ENCODE measurements around the gene MRPL32.

Gene MRPL32

DNA sequence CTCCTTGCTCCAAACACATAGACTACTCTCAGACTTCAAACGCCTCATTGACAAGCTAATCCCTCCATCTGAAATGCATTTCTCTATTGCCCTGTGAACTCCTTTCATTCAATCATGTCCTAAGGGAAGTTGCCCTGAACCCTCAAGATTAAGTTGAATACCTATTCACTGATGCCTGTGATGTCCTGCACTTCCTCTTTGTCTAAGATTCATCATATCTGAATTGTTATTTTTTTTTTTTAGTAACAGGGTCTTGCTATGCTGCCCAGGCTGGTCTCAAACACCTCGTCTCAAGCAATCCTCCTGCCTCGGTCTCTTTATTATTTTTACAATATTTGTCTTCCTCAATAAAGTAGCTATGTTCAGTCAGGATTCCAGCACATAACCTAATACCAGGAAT is 3.4 kb upstream of the MRPL32 start:
- no peak for DNase-seq

DNA sequence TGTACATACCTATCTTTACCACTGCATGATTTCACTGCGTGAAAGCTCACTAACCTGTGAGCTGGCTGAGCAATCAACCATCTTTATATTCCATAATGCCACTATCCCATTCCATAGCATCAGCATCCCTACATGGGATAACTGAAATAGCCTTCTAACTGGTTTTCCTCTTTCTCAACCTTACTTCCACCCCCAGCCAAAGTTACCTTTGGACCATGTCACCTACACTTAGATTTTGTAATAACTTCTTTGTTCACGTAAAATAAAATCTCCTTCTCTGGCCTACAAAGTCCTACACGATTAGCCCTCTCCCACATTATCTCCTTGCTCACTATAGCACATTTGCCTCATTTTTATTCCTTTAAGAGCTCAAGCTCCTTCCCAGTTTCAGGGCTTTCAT is 2.7 kb upstream of the MRPL32 start:
- no peak for DNase-seq

DNA sequence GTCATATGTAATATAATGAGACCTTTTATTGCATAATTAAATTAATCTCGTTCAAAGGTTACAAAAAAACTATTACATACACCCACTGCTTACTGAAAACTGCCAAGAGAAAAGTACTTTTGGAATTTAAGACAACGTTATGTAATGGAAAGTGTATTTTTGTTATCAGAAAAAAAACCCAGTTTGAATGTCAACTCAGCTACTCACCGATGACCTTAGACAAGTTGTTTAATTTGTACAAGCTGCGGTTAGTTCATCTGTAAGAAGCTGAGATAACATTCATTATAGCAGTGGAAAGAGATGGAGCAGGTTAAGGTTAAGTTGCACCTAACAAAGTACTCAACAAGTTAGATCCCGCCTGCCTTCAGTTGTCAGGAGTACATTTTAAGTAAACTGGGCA is 1.3 kb upstream of the MRPL32 start:
- no peak for DNase-seq

DNA sequence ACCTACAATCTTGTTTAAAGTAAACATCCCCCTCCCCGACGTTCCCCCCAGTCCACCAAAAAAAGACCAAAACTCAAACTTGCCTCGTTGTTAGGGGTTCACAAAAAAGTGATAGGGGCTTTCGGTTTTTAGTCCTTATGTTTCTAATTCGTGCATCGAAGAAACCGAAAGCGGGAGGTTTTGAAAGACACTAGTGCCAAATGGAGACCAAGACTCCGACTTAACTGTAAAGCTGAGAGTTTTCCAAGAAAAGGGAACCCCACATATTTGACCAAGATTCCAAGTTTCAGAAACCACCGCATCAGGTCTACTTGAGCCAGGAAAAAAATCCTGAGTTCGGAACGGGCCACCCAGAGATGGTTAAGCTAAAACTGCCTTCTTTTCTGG is 736 bp upstream of the MRPL32 start:
- DNase-seq: no peak

DNA sequence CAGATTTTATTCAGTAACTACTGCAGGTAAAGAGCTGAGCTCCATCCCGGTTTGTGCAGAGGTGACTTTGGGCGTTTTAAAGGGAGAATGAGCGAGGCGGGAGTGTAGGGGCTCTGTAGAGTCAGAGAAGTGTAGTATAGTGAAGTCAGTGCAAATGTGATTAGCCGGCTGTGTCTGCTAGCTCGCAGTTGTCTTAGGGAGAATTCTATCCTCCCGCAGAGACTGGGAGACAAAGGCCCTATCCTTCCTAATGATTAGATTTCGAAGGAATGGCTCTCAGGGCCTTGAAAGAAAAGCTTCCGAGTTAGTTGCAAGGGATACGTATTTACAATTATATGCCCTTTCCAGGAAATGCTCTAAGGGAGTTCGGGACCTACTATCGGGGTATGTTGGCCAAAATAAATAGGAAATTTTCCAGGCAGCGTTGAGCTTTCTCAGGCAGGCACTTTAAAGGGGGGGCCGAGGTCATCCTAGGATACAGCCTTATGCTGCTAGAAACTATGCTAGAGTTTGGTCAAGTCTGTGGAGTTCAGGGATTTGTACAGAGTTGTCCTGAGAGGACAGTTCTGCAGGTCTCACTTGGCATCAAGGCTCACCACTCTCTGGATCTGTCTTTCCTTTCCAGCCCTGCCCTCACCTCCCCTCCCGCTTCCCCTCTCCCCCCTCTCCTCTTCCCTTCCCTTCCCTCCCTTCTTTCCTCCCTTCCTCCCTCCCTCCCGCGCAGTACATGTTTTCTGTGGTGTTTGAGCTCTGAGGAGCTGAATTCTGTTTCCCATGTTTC is 825 bp downstream of the MRPL32 start:
- peak; percentile 6 for DNase-seq

GRCh38 chr7:42934291-42934690 is 2.1 kb downstream of the MRPL32 start:
- DNase-seq: no peak

DNA sequence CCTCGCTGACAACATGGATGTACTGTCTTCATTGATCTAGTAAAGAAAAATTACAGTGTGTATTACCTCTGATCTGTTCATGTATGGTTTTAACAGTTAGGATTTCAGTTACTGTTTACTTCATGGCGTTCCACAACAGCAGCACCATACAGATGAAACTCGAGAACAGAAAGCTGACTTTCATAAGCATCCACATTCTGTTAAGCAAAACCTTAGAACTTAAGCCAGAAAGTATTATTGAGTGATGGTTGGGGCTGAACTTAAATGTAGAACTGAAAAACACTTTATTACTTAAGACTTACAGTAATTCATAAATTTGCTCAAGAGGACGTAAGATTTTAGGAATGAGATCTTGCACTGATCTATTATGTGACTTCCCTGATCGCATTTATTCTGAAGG is 3.7 kb downstream of the MRPL32 start:
- no peak for DNase-seq

- no peak for DNase-seq
Measured at GRCh38 chr7:42939457-42940240, 7.5 kb downstream of the MRPL32 start.

DNA sequence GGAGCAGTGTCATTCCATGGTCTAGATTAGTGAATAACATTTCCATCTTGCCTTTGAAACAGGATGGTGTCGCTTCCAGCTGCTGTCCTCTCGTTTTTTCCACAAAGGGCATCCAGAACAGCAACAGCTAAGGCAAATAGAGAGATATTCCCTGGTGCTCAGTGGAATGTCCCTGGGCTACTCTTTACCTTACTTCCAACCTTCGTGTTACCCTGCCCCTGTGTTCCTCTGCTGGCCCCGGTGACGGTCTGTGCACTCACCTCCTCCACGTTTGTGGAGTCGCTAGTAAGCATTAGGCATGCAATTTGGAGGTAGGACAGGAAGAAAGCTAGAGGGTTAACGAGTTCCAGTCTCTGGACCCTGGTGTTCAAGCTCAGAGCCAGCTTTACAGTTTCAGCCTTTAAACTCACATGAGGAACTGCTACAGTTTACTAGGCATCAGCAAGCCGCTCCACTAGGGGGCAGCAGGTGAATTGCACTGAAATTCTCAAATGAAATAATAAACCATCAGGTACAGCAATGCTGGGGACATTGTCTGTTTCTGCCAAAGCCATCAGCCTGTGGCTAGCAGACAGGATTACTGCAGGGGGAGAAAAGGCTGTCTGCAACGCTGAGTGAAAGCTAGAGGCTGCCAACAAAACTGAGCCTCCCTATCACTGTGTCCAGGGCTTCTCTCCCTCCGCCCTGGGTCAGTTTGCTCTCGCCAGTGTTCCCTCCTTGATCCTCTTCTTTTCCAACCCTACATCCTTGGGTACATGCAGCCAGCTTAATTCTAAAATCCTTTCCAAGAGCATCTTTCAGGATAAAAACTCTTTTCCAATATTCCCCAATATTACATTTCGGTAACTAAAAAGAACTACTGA is 9.0 kb downstream of the MRPL32 start:
- DNase-seq: peak; percentile 54

- DNase-seq: no peak
Measured at GRCh38 chr7:42945821-42946626, 13.8 kb downstream of the MRPL32 start.

DNA sequence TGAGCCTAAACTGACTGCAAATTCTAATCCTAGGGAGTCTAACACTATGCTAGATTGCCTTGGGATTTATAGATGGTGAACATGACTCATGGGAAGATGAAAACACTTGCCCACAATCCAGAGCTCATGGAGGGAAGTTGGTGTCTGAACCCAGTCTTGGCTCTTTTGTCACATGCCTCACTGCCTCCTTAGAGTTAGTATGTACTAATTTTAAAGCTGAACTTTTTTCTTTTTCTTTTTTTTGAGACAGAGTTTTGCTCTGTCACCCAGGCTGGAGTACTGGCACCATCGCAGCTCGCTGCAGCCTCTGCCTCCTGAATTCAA is 14.4 kb downstream of the MRPL32 start:
- no peak for DNase-seq

GRCh38 chr7:42947521-42947920 is 15.3 kb downstream of the MRPL32 start:
- no peak for DNase-seq

DNA sequence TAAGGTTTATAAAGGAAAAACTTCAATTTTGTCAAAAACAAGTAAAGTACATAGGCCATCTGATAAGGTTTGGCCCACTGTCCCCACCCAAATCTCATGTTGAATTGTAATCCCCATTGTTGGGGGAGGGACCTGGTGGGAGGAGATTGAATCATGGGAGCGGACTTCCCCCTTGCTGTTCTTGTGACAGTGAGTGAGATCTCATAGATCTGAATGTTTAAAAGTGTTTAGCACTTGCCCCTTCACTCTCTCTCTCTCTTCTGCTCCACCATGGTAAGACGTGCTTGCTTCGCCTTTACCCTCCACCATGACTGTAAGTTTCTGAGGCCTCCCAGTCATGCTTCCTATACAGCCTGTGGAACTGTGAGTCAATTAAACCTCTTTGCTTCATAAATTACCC is 18.2 kb downstream of the MRPL32 start:
- no peak for DNase-seq

GRCh38 chr7:42952328-42952727 is 20.2 kb downstream of the MRPL32 start:
- no peak for DNase-seq

- no peak for DNase-seq
Measured at GRCh38 chr7:42953994-42954393, 21.8 kb downstream of the MRPL32 start.

- DNase-seq: no peak
Measured at GRCh38 chr7:42956062-42956461, 23.9 kb downstream of the MRPL32 start.

GRCh38 chr7:42959549-42959948 is 27.4 kb downstream of the MRPL32 start:
- DNase-seq: no peak

GRCh38 chr7:42960762-42961161 is 28.6 kb downstream of the MRPL32 start:
- DNase-seq: no peak

DNA sequence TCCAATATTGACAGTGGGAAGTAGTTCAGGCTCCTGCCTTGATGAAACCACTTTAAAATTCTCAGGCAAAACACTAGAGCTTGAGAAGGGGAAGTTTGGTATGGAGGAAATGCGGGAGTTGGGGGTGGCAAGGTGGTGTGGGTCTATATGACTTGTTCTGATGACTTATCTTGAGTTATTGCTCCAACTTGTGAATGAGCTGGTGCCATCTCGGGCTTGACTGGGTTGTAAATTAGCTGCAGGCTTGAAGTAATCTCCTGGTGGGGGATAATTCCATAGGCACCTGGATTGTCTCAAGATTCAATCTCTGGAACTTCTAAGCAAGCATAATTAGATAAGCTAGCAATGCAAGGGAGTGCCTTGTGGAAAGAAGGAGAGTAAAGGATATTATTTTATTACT is 29.0 kb downstream of the MRPL32 start:
- DNase-seq: no peak

GRCh38 chr7:42964293-42964692 is 32.1 kb downstream of the MRPL32 start:
- DNase-seq: no peak

DNA sequence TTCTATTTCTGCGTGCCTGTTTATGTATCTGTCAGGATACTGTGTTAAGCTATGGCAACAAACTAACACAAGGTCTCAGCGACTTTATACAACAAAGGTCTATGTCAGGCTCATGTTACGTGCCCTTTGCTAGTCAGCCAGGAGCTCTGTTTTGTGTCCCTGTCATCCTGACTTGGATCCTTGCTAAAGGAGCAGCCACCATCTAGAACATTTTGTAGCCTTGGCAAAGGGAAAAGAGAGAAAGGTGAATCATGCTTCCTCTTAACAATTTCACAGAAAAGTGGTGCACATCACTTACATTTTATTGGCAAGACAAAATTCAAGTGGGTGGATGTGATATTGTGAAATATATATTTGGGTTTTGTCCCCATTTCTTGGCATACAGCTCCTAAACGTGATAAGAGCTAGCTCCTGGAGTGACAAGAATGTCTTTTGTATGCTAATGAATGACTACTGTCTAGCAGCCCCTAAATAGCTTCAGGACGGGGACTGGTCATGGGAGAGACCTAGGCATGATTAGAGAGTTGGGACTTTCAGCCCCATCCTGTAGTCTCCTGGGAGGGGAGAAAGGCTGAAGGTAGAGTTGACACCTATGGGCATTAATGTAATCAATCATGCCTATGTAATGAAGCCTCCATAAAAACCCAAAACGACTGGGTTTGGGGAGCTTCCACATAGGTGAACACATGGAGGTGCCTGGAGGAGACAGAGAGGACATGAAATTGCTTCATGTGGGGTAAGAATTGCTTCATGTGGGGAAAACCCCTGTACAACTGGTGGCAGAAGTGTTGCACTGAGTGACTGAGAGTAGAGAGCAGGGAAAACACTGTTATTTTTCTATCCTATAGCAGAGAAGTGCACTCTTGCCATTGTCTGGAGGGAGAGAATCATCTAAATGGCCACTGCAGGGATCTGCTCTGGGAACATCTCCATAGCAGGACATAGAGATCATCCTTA is 33.0 kb downstream of the MRPL32 start:
- DNase-seq: no peak

DNA sequence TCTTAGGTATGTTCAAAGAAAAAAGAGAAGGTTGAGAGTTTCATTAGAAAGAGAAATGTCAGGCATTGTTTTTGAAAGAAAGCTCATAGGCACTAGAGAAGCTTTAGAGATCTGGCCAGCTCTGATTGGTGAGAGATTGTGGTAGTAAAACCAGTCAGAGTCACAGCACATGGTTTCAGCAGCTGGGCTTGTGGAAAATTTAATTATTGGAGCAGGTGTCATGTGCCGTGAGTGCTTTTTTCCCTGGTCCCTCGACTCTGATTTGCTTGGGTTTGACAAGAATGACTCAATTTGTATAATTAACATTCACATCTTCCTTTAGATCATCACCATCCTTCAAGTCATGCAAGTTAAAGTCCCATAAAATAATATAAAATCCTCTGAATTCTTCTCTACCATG is 35.2 kb downstream of the MRPL32 start:
- DNase-seq: no peak
